Ammon's horn (tissue), 1 donor: ENCODE data around the gene RNF223.

Experiments
- DNase-seq: peaks from one replicate; pipeline ENCODE4 v3.0.0-alpha.2; 2016; ENCODE audit warnings: low spot score

Gene RNF223

DNA sequence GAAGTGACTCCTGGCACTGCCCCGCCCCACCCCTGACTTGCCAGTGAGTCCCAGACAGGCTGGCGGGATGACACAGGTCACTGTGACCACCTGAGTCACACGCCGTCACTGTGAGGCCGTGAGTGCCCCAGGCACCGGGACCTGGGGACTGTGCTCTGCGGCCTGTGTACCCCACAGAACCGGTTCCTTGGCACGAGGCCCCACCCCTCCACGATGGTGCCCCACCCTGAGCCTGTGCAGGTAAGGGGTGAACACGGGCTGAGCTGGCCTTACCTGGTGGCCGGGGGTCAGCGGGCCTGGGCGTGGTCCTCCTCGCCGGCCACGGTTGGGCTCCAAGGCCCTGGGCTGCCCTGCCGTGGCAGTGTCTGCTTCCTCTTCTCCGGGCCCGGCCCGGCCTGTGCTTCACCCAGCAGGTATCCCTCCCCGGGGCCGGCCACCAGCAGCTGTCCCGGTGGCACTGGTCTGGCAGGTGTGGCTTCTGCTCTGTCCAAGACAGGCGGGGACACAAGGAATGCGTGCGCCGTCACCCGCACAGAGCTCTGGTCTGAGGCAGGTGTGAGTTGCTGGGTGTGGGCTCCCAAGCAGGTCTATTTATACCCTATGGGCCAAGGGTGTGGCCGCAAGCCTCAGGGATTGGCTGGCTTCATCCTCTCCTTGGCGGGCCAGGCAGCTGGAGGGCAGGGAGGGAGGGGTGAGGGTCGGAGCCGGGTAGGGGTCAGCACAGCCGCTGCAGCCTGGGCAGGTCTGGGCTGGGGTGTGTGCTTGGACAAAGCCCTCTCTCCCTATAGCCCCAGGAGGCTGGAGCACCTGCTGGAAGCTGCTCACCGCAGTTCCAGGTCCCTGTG is at the start of gene RNF223:
Gene RNF223, minus strand, starts transcription at position 564 of the 845 bp plus-strand sequence. CDS start 1,740 bp downstream, outside the sequence.
- DNase-seq = no peak

DNA sequence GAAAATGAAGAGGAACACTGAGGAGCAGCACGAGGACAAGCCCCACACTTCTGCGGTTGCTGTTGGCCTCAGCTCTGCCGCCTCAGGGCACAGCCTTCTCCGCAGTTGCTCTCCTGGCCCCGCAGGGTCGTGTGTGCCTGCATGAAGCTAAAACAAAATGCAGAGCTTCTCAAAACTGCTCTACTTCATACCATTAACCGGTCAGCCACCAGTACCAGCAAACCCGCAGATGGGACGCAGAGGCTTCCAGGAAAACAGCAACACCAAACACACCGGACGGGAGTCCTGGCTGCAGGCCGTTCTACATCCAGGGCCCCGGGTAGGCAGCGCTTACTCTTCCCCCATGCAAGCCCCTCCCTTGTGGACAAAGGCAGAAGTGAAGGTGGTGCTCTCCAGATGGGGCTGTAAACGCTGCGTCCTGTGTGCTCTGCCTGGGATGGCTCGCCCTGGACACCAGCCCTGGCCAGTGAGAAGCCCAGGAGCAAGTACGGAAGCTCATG is 48.9 kb upstream of the RNF223 start:
- DNase-seq = no peak

DNA sequence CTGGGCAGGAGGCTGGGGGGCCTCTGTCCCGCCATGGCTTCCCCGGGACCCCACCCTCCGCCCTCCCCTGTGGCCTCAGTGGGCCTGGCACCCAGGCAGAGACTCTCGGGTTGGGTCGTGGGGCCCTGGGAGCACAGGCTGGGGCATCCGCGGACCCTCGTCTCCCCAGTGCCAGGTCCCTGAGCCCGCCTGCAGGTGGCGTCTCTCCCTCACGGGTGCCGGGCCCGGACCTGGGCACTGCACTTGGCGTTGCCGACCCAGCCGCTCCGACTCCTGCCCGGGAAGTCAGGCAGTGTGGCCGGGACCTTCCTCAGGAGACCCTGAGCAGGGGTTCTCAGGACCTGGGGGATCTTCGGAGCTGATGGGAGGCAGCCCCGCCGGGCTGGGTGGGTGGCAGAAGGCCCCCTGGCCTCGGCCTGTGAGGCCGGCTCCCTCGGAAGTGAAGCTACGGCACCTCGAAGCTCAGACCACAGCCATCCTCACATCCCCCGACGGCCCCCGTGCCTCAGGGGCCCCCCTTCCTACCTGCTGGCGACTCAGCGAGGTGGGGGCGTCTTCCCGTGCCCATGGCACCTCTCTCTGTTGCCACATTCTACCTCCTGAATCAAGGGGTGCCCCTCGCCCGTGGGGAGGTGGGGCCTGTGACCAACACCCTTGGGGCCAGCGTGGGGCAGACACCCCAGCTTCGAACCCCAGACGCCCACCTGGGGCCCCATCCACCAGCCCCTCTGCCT is 48.1 kb upstream of the RNF223 start:
- peak; percentile 81 for DNase-seq

DNA sequence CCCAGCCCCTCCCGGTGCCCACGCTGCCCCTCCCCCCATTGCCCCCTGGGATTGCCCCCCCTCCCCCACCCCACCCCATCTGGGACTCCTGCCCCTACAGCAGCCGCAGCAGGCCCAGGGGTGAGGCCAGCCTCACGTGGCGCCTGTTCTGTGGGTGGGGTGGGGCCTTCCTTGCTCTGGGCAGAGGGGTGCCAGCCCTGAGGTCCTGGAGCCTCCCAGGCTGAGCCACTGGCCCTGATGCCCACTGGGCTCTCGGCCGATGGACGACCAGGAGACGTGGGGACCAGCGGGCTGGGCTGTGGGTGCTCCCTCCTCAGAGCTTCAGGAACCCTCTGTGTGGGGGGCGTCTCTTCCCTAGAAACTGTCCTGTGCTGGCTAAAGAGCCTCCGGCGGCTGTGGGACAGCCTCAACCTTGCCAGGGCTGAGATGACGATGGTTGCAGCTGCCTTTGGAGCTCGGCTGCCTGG is 47.5 kb upstream of the RNF223 start:
- DNase-seq = no peak

DNA sequence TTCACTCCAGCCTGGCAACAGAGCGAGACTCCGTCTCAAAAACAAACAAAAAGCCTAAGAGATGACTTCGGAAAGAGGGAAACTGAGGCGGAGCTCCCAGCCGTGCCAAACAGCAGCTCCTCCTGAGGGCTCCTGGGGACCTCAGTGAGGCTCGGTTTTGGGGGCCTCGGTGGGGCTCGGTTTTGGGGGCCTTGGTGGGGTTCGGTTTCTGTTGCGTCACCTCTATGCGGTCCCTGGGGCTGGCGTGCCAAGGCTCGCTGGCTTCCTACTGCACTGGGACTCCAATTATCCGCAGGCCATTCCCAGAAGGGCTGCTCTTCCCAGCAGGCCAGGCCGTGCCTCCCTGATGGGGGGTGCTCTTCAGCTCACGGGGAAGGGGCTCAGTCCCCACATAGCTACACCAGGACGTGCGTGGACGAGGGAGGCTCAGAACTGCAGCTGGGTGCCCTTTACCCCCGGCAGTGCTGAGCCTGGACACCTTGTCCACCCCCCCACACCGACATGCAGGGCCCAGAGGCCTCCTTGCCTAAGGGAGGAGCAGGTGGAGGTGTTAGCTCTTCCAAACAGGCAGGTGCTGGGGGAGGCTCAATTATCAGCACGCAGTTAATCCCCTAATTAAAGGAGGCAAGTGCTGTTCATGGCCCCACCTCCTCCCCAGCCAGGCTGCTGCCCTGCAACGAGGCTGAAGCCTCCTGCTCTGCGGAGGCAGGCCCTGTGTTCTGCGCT is 46.9 kb upstream of the RNF223 start:
- no peak for DNase-seq

DNA sequence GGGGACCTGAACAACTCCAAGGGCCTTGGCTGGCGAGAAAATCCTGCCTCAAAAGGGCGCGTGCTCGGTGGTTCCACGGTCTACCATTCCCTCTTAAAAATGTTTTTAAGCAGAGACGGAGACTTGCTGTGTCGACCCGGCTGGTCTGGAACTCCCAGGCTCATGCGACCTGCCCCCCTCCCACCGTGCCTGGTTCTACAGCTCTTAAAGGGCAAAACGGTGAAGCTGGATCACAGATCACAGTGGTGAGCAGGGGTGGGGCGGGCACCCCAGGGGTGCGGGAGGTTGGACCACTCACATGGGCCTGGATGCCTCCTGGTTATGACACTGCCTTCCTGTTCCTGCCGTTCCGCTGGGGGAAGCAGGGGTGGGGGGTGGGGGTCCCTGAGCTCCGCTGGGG is 46.0 kb upstream of the RNF223 start:
- no peak for DNase-seq

DNA sequence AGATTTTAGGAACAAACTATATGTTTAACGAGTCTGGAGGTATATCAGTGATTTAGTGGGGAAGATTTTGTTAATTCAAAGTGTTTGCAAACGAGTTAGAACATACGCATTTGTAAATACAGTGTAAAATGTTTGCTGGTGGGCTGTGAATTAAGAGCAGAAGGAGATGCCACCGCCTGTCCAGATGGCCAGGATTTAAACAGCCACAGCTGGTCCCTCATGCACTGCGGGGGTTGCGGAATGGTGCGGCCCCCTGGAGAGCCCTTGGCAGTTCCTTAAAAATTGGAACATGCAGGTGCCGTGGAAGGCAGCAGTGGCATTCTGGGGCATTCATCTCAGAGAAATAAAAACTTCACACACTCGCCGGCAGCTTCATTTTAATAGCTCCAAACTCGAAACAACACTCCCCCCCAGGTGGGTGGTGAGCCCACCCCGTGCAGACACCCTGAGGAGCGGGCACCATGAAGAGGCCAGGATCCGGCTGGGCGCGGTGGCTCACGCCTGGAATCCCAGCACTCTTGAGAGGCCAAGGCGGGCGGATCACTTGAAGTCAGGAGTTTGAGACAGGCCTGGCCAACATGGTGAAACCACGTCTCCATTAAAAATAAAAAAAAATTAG is 45.3 kb upstream of the RNF223 start:
- DNase-seq = no peak

DNA sequence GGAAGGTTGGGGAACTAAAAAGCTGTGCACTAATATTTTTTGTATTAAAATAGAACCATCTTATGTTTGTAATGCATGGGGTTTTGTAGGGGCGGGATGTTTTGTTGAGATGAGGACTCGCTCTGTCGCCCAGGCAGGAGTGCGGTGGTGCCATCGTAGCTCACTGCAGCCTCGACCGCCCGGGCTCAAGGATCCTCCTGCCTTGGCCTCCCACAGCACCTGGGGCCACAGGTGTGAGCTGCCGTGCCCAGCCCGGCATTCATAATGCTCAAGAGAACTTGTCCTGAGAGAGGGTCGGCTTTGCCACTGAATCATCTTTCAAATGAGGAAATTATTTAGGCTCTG is 44.7 kb upstream of the RNF223 start:
- DNase-seq = no peak

DNA sequence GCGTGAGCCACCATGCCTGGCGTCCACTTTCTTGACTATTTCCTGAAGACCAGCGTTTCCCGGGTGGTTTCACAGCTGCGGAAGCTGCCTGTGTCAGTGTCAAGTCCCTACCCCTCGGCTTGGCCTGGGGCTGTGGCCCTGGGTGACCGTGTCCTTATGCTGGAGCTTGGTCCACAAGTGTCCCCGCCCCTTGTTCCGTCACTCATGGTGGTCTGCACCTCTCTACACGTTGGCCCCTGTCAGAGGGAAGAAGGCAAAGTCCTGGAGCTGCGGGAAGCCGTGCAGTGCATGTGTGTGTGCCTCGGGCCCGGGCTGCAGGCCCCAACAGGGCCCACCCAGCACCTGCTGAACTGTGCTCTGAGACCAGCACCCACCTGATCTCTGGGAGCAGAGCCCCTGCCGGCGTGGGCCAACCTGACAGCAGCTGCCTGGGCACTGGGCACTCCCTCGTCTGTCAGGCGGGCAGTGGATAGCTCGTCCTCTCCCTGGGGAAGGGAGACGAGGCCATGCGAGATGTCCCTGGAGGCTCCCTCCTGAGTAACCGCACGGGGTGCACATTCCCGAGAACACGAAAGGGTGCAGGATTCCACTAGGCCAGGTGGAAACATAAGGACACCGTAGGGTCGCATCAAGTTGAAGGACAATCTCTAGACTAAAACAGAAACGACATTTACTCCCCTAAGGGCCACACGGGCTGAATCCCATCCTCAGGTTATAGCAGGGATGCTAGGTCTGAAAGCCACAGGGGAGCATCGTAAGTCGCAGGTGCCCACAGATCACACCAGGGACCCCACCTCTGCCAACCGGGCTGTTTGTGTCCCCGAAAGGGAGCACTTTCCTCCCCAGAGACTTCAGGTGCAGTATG is 44.1 kb upstream of the RNF223 start:
- DNase-seq = no peak

DNA sequence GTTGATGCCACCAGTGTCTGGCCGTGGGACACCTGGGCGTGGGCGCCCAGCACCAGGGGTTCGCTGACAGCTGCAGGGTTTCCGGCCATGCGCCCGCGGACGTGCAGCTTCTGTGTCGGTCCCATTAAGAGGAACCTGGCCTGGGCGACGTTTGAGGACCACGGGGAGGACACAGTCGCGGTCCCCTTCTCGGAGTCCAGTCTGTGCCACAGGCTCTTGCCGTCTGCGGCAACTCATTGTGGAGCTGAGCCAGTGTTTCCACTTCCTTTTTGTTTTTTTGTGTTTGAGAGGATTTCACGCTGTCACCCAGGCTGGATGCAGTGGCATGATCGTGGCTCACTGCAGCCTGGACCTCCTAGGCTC is 43.3 kb upstream of the RNF223 start:
- DNase-seq = no peak

DNA sequence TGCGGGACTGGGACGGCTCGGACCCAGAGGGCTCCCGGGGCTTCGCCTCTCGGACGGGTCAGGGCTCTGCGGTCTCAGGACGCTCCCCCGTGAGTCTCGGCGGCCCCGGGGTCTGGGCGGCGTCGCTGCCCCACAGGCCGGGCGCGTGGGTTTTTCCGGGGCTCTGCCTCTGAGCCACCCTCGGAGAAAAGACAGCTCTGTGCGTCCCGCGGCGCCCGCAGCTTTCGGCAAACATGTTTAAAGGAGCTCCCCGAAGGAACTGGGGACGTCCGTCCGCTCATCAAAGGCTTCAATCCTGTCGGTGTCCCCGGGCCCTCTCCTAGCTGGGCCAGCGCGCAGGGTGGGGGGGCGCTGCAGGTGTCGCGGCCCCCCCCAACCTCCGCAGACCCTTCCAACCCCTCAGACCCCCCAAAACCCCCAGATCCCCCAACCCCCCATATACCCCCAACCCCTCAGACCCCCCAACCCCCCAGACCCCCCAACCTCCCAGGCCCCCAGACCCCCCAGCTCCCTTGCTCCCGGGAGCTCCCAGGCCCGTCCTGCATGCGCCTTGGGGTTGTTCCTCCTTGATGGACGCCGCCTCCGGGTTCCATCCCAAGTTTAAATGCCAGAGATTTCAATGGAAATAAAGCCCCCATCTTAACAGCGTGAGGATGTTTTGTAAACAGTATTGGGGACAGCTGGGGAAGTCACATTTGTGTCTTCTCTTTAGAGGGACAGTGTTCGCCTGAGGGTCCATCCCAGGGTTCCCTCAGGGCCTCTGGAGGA is 42.8 kb upstream of the RNF223 start:
- no peak for DNase-seq

DNA sequence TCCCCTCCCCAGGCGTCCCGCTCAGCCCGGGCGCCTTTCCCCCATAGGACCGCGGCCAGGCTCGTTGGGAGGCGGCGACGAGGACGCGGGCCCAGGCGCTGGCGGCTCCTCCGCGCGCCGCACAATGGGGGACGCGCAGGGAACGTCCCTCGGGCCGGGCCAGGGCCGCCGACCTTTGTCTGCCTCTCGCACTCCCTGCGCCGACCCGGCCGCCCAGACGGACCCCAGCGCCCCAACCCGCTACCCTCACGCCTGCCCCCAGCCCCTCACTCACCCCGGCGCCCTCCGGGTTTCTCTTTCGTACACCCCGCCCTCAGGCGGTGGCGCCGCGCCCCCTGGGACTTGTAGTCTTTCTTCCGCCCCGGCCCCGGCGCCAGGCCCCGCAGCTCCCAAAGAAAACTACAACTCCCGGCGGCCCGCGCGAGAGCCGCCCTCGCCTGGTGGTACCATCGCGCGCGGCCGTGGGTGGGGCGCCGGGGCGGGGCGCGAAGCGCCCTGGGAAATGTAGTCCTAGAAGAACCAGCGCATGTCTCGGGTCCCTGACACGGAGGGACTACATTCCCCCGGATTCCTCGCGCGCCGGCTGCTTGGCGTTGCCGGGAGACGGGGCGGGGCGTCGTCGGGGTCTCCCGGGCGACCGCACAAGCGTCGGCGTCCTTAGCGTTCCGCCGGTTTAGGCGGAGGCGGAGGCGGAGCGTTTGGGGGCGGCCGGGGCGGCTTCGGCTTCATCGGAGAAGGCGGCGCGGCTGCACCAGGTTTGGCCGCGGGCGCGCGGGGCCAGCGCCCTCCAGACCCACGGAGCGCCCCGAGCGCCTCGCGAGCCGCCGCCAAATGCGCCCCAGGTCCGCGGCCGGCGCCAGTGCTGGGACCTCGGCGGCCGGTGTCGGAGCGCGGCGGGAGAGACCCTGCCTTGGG is 41.9 kb upstream of the RNF223 start, which contains the start of gene C1orf159:
Gene C1orf159, minus strand, starts transcription at position 304 of the 915 bp plus-strand sequence. CDS start 24,546 bp downstream, outside the sequence.
- DNase-seq = peak; percentile 99

DNA sequence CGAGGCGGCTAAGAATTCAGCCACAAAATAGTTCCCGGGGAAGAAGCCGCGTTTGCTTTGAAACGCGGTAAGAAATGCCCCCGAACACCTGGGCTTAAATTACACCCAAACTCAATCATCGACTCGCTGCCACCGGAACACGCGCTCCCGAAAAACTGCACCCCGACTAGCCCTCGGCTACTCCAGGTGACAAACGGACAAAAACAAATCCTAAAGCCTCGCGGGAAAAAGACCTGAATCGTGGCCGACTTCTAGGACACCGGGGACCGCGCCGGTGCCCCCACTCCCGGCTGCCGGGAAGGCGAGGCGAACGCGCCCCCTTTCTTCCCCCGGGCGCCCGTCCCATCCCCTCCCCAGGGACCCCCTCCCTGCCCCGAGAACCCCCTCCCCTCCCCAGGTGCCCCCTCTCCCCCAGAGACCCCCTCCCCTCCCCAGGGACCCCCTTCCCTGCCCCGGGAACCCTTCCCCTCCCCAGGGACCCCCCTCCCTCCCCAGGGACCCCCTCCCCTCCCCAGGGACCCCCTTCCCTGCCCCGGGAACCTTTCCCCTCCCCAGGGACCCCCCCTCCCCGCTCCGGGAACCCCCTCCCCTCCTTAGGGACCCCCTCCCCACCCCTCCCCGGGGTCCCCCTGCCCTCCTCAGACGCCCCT is 41.2 kb upstream of the RNF223 start:
- DNase-seq = no peak

DNA sequence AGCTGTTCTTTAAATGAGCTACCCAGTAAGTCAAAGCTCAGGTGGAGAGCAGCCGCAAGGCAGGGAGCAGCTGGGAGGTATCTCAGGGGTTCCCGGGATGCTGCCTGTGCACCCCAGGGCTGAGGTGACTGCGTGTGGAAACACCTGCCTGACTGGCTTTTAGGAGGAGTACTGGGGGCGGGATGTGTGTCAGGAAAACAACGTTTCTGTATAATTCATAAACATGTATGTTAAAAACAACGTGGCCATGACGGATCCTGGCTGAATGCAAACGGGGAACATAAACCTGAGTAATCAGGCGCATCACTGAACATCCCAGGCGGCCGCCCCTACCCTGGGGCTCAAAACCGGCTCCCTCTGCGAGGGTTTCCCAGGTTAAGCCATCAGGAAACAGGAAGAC is 40.3 kb upstream of the RNF223 start:
- DNase-seq = no peak

DNA sequence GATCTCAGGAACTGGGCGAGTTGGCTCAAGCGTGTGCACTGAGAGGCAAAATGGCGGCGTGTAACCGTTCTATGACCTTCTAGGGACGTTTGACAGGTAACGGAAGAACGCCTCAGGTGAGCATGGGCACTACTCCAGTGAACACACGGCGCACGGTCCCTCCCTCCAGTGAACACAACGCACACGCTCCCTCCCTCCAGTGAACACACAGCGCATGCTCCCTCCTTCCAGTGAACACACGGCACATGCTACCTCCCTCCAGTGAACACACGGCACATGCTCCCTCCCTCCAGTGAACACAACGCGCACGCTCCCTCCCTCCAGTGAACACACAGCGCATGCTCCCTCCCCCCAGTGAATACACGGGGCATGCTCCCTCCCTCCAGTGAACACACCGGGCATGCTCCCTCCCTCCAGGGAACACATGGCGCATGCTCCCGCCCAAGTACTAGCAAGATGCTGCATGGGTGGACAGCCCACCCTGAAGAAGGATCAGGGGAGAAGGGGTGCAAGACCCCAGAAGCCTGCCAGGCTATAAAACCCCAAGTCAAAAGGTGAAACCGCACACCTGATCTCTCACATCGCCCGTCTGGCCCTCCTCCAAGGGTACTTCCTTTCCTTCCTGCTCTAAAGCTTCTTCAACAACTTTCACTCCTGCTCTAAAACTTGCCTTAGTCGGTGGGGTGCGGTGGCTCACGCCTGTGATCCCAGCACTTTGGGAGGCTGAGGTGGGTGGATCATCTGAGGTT is 38.3 kb upstream of the RNF223 start:
- DNase-seq = no peak

DNA sequence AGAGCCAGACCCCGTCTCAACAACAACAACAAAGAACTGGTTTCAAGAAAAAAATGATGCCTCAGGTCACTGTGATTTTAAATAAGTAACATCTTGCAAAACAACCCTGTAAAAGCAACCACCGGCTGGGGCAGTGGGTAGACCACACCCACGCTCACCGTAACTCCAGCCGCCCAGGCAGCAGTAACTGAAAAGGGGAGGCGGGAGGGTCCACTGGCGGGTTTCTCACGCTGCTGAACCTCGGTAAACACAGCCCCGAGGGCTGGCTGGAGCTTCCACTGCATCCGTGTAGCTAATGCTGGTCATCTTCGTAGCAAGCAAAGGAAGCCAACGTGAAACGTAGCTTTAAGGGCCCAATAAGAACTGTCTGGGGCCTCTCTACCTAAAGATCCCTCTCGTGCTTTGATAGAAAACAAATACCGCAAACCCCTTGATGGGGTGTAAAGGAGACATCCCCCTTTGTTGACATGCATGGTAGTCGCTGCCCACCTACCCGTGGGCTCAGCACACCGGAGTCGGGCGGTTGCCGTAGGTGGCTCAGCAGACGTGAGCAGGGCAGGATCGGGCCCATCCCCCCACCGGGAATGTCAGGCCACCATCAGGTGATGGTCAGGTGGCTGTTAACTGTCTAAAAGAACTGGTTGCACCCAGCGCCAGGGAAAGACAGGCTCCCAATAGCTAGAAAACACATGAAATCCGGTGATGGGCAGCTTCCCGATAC is 37.6 kb upstream of the RNF223 start:
- DNase-seq = no peak

DNA sequence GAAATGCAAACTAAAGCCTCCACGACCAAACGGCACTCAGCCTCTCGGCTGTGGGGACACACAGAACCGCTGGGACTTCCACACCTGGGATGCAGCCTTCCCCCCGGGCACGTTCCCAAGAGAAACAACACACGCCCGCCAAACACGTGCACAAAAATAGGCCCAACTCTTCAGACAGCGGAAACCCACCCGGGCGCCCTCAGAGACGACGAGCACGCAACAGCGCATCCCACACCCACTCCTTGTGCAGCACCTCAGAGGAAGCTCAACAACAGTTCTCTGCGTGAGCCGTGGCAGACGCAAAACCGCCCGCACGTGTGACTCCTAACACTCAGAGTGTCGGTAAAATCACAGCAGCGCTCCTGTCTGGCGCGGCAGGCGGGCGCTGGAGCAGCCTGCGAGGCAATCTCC is 36.5 kb upstream of the RNF223 start:
- DNase-seq = no peak
